ENCODE results near the gene ATP7B.
A peak's percentile ranks its signal among the peaks of the same experiment; 100 is the strongest.

ATP7B gene

DNA sequence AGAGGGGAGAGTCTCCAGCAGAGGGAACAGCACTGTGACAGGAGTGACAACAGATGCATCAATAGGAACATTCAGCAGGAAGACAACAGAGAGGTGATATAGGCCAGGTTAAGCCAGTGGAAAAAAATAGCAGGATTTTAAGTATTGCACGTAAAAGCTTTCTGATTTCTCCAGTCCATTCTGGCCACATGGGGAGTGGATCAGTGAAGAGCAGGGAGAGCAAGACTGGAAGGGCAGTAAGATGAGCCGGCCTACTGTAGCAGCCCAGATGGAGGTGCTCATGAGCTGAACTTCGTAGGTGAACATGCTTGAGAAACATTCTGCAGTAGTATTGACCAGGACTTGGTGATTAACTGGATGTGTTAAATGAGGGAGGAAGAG is 15.0 kb upstream of the ATP7B start:
- Histone ChIP-seq H3K4me1 (ENCODE audit: control insufficient read depth, insufficient read depth, low read length) (peaks cover 6% of the 10 kb centered on the region), H3K36me3 (ENCODE audit: control insufficient read depth, insufficient read depth, low read length) (no peaks in the 10 kb centered on the region), H3K4me3 (ENCODE audit: low read length) (no peak overlapping the region), H3K27me3 (ENCODE audit: control insufficient read depth, insufficient read depth, low read length) (no peaks in the 10 kb centered on the region), H3K9me3 (ENCODE audit: control insufficient read depth, low read length) (no peaks in the 10 kb centered on the region), H3K9ac (ENCODE audit: low read length) (no peak overlapping the region)

DNA sequence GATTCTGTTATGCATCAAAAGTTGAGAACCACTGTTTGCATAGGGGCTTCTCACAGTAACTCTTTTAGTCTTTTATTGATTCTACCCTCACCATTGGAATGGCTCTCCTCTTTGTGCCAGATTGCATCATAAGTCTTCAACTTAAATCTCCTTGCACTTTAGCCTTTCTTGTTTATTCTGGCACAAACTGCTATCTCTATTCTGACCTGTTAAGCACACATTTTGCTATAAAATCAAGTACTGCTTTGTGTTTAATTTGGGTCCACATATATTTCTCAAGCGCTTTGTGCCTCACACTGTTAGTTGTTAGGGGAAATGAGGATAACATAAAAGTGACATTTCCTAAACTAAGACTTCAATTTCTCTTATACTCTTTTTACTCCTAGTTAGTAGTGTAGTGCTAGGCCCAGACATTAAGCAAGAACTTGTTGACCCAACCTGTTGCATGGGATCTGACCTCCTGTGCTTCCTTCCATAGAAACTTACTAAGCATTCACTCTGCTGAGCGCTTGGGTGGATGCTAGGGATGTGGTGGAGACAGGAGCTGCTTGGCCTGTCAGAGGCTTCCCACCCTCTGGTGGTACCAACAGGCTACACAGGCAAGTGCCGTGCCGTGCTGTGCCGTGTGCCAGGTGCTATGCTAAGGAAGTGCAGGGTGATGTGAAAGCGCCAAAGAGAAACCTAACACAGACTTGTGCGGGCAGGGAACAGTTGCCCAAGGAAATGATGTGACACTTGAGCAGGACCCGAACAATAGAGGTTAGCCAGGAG is 14.4 kb upstream of the ATP7B start:
- H3K27me3 ChIP-seq (ENCODE audit: control insufficient read depth, insufficient read depth, low read length): no peaks in the 10 kb centered on the region
- no peak overlapping the region for H3K4me3 ChIP-seq (ENCODE audit: low read length)
- peaks cover 6% of the 10 kb centered on the region for H3K4me1 ChIP-seq (ENCODE audit: control insufficient read depth, insufficient read depth, low read length)
- no peak overlapping the region for H3K9ac ChIP-seq (ENCODE audit: low read length)
- H3K36me3 ChIP-seq (ENCODE audit: control insufficient read depth, insufficient read depth, low read length): no peaks in the 10 kb centered on the region
- no peaks in the 10 kb centered on the region for H3K9me3 ChIP-seq (ENCODE audit: control insufficient read depth, low read length)

DNA sequence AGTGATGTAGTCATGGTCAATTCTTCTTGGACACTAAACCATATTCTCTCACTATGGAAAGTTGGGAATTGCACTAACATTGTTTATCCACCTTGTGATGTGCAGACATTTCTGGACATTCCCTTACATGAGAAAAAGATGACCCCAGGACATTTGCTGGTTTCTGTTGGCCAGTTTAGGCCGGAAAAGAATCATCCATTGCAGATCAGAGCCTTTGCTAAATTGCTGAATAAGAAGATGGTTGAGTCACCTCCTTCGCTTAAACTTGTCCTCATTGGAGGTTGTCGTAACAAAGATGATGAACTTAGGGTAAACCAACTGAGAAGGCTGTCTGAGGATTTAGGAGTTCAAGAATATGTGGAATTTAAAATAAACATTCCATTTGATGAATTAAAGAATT is 13.2 kb upstream of the ATP7B start, which contains the start of gene UTP14C:
UTP14C (plus strand) TSS at position 211 of the 400 bp plus-strand sequence. CDS start 4,114 bp downstream, outside the sequence.
- H3K9me3 ChIP-seq (ENCODE audit: control insufficient read depth, low read length): no peaks in the 10 kb centered on the region
- no peaks in the 10 kb centered on the region for H3K36me3 ChIP-seq (ENCODE audit: control insufficient read depth, insufficient read depth, low read length)
- H3K27me3 ChIP-seq (ENCODE audit: control insufficient read depth, insufficient read depth, low read length): no peaks in the 10 kb centered on the region
- no peak within 1 kb of the TSS for H3K9ac ChIP-seq (ENCODE audit: low read length)
- H3K4me3 ChIP-seq (ENCODE audit: low read length): no peak within 1 kb of the TSS
- peaks cover 6% of the 10 kb centered on the region for H3K4me1 ChIP-seq (ENCODE audit: control insufficient read depth, insufficient read depth, low read length)

DNA sequence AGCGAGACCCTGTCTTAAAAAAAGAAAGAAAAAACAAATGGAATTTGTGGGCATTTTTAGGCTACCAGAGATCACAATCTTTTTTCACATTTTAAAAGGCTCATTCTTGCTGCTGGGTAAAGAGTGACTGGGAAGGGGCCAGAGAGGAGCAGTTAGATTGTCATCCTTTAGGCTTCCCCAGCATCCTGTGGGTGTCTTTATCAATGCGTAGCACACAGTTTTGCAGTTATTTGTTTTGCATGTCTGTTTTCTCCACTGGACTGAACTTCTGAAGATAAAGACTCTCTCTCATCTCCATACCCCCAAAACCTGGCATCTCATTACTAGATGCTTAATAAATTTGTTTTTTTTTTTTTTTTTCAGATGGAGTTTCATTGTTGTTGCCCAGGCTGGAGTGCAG is 11.1 kb upstream of the ATP7B start:
- Histone ChIP-seq H3K36me3 (ENCODE audit: control insufficient read depth, insufficient read depth, low read length) (no peaks in the 10 kb centered on the region), H3K9me3 (ENCODE audit: control insufficient read depth, low read length) (no peaks in the 10 kb centered on the region), H3K4me3 (ENCODE audit: low read length) (no peak overlapping the region), H3K27me3 (ENCODE audit: control insufficient read depth, insufficient read depth, low read length) (no peaks in the 10 kb centered on the region), H3K9ac (ENCODE audit: low read length) (no peak overlapping the region), H3K4me1 (ENCODE audit: control insufficient read depth, insufficient read depth, low read length) (peaks cover 6% of the 10 kb centered on the region)

DNA sequence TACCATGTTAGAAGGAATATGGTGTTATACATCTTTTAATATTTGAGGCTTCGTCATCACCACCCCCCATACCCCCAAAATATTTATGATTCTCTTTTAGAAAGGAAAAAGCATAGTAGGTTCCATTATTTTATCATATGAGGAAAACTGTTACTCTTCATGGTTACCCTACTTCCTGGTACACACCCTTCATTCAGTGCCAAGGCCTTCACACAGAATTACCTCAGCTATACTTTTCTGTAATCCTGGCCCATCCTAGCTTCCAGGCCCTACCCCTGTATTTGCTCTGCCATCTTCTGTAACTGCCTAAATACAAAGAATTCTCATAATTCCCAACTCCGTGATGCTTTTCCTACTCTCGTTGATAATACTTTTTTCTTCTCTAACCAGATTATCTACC is 8.9 kb upstream of the ATP7B start:
- no peaks in the 10 kb centered on the region for H3K9me3 ChIP-seq (ENCODE audit: control insufficient read depth, low read length)
- no peak overlapping the region for H3K4me3 ChIP-seq (ENCODE audit: low read length)
- no peak overlapping the region for H3K9ac ChIP-seq (ENCODE audit: low read length)
- H3K4me1 ChIP-seq (ENCODE audit: control insufficient read depth, insufficient read depth, low read length): peaks cover 1% of the 10 kb centered on the region
- no peaks in the 10 kb centered on the region for H3K36me3 ChIP-seq (ENCODE audit: control insufficient read depth, insufficient read depth, low read length)
- no peaks in the 10 kb centered on the region for H3K27me3 ChIP-seq (ENCODE audit: control insufficient read depth, insufficient read depth, low read length)

DNA sequence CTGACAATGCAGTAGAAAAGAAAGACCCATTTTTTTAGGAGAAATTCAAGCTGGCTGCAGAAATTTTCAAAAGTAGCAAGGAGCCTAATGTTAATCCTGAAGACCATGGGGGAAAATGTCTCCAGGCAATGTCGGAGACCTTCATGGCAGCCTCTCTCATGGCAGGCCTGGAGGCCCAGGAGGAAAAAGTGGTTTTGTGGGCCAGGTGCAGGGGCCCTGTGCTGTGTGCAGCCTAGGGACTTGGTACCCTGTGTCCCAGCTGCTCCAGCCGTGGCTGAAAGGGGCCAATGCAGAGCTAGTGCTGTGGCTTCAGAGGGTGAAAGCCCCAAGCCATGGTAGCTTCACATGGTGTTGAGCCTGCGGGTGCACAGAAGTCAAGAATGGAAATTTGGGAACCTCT is 5.0 kb upstream of the ATP7B start:
- Histone ChIP-seq H3K9me3 (ENCODE audit: control insufficient read depth, low read length) (no peaks in the 10 kb centered on the region), H3K27me3 (ENCODE audit: control insufficient read depth, insufficient read depth, low read length) (no peaks in the 10 kb centered on the region), H3K4me1 (ENCODE audit: control insufficient read depth, insufficient read depth, low read length) (no peaks in the 10 kb centered on the region), H3K36me3 (ENCODE audit: control insufficient read depth, insufficient read depth, low read length) (no peaks in the 10 kb centered on the region), H3K9ac (ENCODE audit: low read length) (no peak overlapping the region), H3K4me3 (ENCODE audit: low read length) (no peak overlapping the region)

DNA sequence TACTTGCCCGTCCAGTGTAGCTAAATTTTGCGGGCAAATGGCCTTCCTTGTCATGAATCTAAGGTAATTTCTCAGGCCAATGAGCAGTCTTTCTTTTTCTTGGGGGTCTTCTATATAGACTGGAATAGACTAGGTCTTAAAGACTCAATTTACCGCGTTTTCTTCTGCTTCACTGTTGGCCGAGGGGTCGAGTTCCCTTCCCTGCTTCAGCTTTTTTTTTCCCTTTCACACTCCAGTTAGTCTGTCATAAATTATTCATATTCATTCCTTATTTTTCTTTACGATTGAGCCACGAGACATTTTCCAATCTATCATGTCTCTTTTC is 1.2 kb upstream of the ATP7B start:
- H3K9ac ChIP-seq (ENCODE audit: low read length): peak overlapping the region; percentile 92
- H3K27me3 ChIP-seq (ENCODE audit: control insufficient read depth, insufficient read depth, low read length): no peaks in the 10 kb centered on the region
- peaks cover 4% of the 10 kb centered on the region for H3K4me1 ChIP-seq (ENCODE audit: control insufficient read depth, insufficient read depth, low read length)
- peak overlapping the region; percentile 97 for H3K4me3 ChIP-seq (ENCODE audit: low read length)
- no peaks in the 10 kb centered on the region for H3K9me3 ChIP-seq (ENCODE audit: control insufficient read depth, low read length)
- no peaks in the 10 kb centered on the region for H3K36me3 ChIP-seq (ENCODE audit: control insufficient read depth, insufficient read depth, low read length)

DNA sequence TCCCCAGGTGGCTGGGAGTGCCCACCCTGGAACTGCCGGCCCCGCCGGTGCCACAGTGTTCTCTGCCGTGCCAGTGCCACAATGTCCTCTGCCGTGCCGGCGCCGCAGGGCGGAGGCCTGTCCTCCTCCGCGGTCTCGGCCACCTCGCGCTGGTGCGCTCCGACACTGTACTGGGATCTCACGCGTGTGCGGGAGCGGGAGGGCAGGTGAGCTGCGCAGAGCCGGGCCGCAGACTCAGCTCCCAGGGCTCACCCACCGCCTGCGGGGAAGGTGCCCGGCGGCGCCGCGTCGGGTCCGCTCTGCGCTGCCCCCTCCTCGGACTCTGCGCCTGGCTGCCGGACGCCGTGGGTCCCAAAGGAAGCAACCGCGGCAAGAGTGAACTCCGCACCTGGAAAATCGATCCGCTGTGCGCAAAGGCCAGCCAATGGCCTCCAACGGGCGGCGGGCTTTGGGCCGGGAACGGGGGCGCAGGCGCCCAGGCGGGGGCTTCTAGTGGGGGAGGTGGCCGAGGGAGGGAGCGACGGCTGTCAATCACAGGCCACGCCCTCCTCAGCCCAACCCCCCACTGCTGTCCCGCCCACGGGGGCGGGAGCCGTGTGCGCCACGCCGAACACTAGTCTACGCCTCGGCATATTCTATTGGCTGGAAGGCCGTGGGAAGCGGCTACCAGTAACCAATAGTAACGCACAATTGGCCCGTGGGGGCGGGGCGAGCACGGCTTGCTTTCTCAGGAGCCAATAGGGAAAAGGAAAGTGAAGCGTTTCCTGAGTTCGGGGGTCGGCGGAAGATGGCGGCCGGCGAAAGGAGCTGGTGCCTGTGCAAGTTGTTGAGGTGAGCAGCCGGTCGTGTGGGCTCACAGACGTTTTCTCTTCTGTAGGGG is 622 bp upstream of the ATP7B start, which contains the start of gene ALG11:
ALG11 (plus strand) TSS at position 767 of the 880 bp plus-strand sequence; CDS start at position 788, 21 bp downstream.
- H3K27me3 ChIP-seq (ENCODE audit: control insufficient read depth, insufficient read depth, low read length): no peaks in the 10 kb centered on the region
- H3K9ac ChIP-seq (ENCODE audit: low read length): peak within 1 kb of the TSS; percentile 92
- H3K4me3 ChIP-seq (ENCODE audit: low read length): peak within 1 kb of the TSS; percentile 97
- peaks cover 7% of the 10 kb centered on the region for H3K4me1 ChIP-seq (ENCODE audit: control insufficient read depth, insufficient read depth, low read length)
- no peaks in the 10 kb centered on the region for H3K36me3 ChIP-seq (ENCODE audit: control insufficient read depth, insufficient read depth, low read length)
- no peaks in the 10 kb centered on the region for H3K9me3 ChIP-seq (ENCODE audit: control insufficient read depth, low read length)

DNA sequence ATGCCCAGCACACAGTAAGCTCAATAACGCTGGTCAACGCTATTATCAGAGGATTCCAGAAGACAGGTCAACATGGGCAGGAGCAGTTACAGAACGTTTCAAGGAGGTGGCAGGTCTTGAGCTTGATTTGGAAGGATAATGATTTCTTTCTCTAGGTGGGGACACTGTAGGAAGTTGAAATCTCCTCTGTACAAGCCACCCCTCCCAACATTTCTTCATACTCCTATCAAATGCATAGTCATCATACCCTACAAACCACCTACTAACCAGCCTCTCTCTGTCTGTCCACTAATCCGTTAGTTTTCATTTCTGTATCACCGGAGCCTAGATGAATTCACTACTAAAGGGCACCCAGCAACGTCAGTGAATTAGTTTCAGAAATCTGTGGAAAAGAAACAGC is 1.3 kb downstream of the ATP7B start:
- Histone ChIP-seq H3K36me3 (ENCODE audit: control insufficient read depth, insufficient read depth, low read length) (no peaks in the 10 kb centered on the region), H3K4me3 (ENCODE audit: low read length) (no peak overlapping the region), H3K27me3 (ENCODE audit: control insufficient read depth, insufficient read depth, low read length) (no peaks in the 10 kb centered on the region), H3K4me1 (ENCODE audit: control insufficient read depth, insufficient read depth, low read length) (peaks cover 17% of the 10 kb centered on the region), H3K9me3 (ENCODE audit: control insufficient read depth, low read length) (no peaks in the 10 kb centered on the region), H3K9ac (ENCODE audit: low read length) (no peak overlapping the region)

DNA sequence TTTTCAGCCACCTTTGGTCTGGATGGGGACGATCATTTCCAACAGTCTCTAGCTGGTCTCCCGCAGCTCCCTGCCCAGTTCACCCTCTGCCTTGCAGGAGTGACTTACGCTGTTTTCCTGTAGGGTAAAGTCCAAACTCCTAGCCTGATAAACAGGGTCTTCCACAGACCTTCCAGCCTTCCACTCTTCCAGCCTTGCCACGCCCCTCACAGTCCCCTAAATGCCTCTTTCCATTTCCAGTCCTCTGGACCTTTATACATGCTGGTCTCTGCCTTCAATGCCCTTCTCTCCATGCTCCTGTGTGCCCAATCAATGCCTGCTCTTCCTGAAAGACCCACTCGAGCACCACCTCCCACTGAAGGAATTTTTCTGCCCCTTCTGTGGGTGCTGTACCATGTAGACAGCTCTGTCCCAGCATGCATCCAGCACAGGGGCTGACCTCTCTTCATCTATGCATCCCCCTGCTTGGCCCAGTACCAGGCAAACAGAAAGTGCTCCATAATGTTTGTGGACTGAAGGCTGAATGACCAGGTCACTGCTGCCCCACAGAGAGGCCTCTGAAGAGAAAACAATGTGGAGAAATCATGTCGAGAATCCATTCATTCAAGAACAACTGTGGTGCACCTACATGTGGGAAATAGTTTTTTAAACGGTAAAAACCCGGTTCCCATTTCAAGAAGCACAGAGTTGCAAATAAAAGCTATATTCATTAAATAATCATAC is 4.6 kb downstream of the ATP7B start:
- Histone ChIP-seq H3K4me1 (ENCODE audit: control insufficient read depth, insufficient read depth, low read length) (peaks cover 41% of the 10 kb centered on the region), H3K27me3 (ENCODE audit: control insufficient read depth, insufficient read depth, low read length) (no peaks in the 10 kb centered on the region), H3K36me3 (ENCODE audit: control insufficient read depth, insufficient read depth, low read length) (no peaks in the 10 kb centered on the region), H3K9me3 (ENCODE audit: control insufficient read depth, low read length) (no peaks in the 10 kb centered on the region), H3K9ac (ENCODE audit: low read length) (no peak overlapping the region), H3K4me3 (ENCODE audit: low read length) (no peak overlapping the region)

DNA sequence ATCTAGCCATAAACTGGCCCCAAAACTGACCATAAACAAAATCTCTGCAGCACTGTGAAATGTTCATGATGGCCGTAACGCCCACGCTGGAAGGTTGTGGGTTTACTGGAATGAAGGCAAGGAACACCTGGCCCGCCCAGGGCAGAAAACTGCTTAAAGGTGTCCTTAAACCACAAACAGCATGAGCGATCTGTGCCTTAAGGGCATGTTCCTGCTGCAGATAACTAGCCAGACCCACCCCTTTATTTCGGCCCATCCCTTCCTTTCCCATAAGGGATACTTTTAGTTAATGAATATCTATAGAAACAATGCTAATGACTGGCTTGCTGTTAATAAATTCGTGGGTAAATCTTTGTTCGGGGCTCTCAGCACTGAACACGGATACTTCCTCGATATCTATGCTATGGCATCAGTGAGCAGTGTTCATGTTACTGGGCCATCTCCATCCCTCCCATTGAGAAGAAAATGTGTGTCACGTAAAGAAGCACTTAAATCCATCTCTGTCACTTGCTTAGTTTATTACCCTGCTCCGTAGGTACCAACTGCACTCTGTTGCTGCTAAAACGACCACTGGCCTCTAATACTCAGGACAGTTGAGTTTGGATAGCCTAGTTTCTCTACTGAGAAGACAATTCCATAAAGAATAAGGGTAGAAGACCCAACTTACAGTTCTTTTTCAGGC is 5.3 kb downstream of the ATP7B start:
- no peak overlapping the region for H3K9ac ChIP-seq (ENCODE audit: low read length)
- peaks cover 41% of the 10 kb centered on the region for H3K4me1 ChIP-seq (ENCODE audit: control insufficient read depth, insufficient read depth, low read length)
- H3K27me3 ChIP-seq (ENCODE audit: control insufficient read depth, insufficient read depth, low read length): no peaks in the 10 kb centered on the region
- no peak overlapping the region for H3K4me3 ChIP-seq (ENCODE audit: low read length)
- no peaks in the 10 kb centered on the region for H3K9me3 ChIP-seq (ENCODE audit: control insufficient read depth, low read length)
- H3K36me3 ChIP-seq (ENCODE audit: control insufficient read depth, insufficient read depth, low read length): no peaks in the 10 kb centered on the region

All from mucosa of stomach (tissue), 1 donor.